Measurements from ENCODE around the gene TAPT1.
"Not testable (repeated sequence)": the region's sequence is repeated elsewhere in the genome, so short reads cannot be mapped to it uniquely, and the experiment has no call there.

The TAPT1 gene

GRCh38 chr4:16168710-16169388 lies 57.4 kb downstream of the TAPT1 start:
- no peak for DNase-seq

DNA sequence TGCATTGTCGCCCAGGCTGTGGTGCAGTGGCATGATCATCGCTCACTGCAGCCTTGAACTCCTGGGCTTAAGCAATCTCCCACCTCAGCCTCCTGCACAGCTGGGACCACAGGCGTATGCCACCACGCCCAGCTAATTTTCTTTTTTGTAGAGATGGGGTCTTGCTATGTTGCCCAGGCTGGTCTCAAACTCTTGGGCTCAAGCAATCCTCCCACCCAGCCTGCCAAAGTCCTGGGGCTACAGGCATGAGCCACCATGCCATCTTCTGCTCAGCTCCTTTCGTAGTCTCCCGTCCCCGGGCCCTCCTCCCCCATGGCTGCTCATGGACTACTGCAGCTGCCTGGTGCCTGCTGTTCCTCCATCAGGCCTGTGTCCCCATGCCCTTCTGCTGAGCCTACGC lies 58.1 kb downstream of the TAPT1 start:
- no peak for DNase-seq

GRCh38 chr4:16165931-16166330 lies 60.3 kb downstream of the TAPT1 start:
- no peak for DNase-seq

GRCh38 chr4:16162891-16163290 lies 63.4 kb downstream of the TAPT1 start:
- no peak for DNase-seq

DNA sequence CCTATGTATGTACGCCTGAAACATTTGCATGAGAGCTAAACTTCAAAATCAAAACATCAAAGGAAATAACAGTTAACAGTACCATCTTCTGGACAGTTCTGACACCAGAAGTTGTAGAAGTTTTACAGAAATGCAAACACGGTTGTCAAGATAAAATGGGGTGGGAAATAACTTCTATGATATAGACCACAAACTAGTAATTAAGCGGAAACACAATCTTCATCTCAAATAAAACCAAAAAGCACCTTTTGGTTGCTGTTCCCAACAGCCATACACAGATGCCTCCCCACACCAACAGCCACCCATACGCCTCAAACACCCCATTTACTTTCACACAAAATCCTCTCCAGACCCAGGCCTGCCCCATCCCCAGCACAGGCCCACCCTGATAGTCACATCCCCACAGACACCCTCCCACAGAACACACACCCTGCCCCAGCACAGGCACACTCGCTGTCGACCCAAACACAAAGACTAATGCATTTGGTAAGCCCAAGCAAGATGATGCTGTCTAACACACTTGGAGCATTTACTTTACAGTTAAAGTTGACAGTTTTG lies 64.3 kb downstream of the TAPT1 start:
- no peak for DNase-seq

GRCh38 chr4:16160457-16160856 lies 65.8 kb downstream of the TAPT1 start:
- no peak for DNase-seq

DNA sequence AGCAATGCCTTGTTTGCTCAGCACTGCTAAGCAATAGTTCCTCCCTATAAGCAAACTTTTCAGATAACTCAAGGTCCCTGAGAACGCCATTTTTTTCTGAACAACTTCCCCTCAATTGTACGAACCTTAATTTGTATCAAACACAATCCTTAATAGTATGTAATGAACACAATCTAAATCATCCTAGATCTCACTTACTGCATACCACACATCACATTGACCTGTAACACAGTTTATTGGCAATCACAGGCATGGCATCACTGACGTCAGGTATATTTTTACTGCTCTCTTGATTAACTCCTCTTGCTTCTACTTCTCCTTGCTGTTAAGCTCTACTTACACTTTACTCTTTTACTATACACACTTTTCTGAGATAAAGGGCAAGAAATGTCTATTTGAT lies 67.0 kb downstream of the TAPT1 start:
- no peak for DNase-seq

DNA sequence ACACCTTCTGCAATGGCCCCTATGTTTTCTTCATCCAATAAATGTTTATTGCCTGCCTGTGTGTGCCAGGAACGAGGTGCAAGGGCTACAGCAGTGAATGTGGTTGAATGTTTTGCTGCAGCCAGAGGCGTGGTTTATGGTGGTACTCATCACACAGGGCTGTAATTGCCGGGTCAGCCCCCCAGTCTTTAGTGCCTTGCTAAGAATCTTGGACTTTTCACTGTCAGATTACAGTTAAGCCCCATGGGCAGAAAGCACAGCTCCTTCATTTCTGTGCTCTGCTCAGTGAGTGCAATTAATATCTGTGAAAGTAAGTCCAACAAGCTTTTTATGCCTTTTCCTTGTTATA lies 67.8 kb downstream of the TAPT1 start:
- no peak for DNase-seq

GRCh38 chr4:16157609-16158503 lies 68.4 kb downstream of the TAPT1 start:
- no peak for DNase-seq

DNA sequence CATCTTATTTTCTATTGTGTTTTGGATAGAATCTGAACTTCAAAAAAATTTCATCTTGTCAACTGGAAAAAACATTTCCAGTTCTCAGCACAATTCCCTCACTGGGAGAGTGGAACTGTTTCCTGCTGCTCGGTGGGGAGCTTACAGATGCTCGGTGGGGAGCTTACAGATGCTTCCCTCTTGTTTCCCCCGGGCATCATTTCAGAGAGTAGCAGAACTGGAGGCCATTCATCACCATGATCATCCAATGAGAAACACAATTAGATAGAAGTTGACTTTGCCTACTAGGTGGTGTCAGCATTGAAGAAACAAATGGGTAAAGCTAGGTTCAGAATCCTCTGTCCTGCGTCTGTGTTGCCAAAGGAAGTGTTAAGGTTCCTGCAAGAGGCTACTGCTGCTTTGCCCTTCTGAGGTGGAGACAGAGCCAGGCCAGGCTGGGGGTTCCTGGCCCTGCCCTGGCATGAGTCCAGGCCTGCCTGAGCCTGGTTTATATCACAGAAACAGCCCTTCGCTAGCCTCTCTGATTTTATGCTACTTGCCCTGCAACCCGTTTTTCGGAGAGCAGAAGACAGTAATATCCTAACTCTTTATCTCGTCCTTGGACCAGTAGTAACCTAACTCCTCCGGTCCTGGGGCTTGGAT lies 70.6 kb downstream of the TAPT1 start:
- no peak for DNase-seq

- no peak for DNase-seq
Measured at GRCh38 chr4:16154451-16154850, 71.8 kb downstream of the TAPT1 start.

DNA sequence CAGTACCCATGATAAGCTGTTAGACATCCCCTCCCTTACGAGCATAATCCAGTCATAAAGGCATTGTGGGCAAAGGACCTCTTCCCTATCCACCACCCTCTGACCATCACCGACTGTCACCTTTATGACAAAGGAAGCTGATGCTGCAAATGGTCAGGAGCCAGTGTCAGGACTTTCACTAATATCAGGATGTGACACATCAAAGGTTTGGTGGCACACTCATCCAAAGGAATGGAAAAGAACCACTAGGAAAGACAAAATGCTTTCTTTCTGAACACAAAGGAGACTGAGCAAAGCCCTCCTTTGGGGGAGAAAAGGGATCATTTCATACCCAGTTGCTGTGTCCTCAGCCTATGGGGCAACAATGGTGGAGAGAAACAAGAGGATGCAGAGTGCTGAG lies 75.6 kb downstream of the TAPT1 start:
- no peak for DNase-seq

DNA sequence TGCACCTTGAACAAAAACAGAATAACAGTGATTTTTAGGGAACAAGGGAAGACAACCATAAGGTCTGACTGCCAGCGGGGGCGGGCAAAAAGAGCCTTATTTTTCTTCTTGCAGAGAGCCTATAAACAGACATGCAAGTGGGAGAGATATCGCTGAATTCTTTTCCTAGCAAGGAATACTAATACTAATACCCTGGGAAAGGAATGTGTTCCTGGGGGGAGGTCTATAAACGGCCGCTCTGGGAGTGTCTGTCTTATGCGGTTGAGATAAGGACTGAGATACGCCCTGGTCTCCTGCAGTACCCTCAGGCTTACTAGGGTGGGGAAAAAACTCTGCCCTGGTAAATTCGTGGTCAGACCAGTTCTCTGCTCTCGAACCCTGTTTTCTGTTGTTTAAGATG lies 81.4 kb downstream of the TAPT1 start:
- DNase-seq = not testable (repeated sequence)

GRCh38 chr4:16142598-16143310 lies 83.5 kb downstream of the TAPT1 start:
- DNase-seq = no peak

DNA sequence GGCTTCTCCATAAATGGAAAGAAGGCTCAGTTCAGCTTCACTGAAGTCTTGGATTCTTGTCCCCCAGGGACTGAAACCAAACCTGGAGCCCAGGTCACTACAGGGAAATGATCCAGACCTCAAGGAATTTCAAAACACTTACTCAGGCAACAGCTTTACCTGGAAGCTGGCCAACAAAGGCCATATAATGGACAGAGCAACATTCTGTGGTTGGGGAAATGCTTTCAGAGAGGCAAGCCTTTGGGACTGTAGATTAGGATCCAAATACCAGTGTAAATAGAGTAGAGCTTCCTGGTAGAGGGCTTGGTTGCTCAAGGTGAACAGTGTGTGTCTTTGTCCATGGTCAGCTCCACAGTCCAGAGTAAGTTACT lies 85.4 kb downstream of the TAPT1 start:
- DNase-seq = peak; percentile 93

DNA sequence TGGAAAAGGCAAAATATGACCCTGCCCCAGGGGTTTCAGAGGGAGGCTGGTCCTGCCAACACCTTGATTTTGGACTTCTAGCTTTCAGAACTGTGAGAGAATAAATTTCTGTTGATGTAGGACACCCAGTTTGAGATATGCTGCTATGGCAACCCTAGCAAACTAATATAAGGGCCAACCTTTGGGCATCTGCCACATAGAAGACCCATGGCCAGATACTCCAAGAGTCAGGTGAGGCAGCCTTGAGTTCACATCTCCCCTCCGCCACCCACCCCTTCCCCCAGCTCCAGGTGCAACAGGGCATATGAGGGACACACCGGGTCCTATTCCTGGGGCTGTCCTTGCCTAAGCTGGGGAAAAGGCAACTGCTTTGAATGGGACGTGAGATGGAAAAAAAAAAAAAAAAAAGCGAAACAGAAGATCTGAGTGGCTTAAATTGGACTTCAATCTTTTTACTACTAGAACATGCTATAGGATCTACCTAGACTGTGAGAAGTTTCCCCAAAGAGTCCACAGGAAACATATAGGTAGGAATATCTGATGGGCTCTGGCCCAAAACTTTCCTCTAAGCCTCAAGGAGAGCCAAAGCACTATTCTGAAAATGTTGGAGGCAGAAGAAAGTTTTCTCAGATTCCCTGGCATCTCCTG lies 85.9 kb downstream of the TAPT1 start:
- no peak for DNase-seq

DNA sequence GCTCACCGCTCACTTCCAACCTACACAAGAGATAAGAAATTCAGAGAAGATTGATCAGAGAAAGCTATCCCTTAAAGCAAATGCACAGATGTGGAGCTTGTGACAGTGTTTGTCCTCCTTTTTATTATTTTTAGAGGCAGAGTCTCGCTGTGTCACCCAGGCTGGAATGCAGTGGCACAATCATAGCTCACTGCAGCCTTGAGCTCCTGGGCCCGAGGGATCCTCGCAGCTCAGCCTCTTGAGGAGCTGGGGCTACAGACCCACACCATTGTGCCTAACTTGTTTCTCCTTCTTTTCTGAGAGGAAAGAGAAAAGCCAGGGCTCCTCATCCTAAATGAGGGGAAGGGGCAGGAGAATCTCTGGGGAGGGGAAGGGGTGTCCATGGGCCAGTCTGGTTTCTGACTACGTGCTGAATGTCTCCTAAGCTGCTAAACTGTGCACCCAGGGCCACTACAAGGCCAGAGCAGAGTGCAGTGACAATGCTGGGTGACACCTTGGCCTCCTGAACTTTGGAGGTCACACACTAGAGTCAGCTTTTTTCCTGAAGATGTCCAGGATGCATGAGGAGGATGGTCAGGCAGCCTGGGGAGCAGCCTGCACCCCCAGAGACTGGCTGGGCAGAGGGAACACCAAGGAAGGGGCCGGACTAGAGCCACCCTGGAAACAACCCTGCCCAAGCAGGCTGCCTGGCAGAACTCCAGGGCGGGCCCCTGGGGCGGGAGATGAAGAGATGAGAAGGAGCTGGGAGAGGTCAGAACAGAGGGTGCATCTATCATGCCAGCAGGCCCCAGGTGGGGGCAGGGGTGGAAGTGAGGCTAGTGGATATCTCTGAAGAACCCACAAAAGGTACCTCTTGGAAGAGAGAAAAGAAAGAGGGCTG lies 87.0 kb downstream of the TAPT1 start:
- DNase-seq = no peak

DNA sequence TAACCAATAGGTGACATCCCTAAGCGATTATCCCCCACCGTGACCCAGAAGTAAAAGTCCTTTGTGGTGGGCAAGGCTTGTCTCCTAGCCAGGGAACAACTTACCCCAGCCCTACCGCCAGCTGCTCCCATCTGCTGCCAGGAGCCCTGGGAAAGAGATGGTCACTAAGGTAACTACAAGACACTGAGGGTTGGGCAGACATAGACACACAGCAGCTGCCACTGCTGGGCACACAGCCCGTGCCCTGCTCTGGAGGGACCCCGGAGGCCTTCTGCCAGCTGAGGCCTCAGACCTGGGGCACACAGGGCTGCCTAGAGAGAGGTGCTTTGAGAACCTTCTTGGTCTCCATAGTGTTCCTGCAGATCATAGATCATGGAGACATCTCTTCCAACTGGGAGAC lies 89.4 kb downstream of the TAPT1 start:
- no peak for DNase-seq

- DNase-seq = no peak
Measured at GRCh38 chr4:16136311-16136710, 90.0 kb downstream of the TAPT1 start.

DNA sequence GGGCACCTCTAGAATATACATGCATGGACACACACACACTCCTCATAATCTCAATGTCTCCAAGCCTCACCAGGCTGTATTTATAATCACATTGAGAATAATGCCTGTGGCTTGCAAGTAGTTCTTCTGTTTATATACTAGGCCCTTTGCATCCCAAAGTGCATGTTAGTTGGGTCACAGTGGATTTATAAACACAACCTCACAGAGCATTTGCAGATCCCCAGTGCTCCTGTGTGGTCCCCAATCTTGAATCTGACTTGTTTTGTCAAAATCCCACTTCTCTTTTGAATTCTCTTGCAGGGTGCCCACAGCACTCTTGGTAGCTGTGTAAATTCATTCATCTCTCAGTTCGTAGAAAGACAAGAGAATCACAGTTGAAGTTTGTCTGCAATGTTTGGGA lies 92.9 kb downstream of the TAPT1 start:
- DNase-seq = no peak

DNA sequence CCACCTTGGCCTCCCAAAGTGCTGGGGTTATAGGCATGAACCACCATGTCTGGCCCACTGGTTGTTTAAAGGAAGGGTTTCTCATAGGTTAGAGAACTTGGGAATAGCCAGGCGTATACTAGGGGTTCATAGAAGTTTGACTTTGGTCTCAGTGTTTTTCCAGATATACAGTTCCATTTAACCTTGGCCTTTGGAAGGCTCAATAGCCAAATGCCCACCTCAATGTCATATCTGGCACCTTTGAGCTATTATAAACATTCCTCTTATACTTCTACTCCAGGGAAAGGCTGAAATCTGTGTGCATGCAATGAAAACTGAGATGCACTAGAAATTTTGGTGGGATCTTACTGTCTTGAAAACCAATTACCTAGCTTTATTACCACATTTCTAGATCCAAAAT lies 95.0 kb downstream of the TAPT1 start:
- DNase-seq = no peak
